HCT116 (cell line): ENCODE data around the gene CPSF4L.

ENCODE experiments used
- ATF3 ChIP-seq: IDR thresholded peaks from 2 replicates; pipeline ENCODE4 v1.6.1; 2012
- CEBPB ChIP-seq: IDR thresholded peaks from 2 replicates; pipeline ENCODE4 v1.6.1; 2012; ENCODE audit warnings: low read depth
- CTCF ChIP-seq, 3 experiments: fragments of 200-600 bp in 1 of 3; sonication (generic) in 1 of 3; IDR thresholded peaks in 2 of 3; conservative IDR thresholded peaks in 1 of 3; 2 replicates each; pipeline ENCODE4 v1.5.1; 2012 to 2017; ENCODE audit warnings: low read depth in 2 of 3, low read length in 2 of 3, antibody characterized with exemption in 1 of 3, borderline replicate concordance in 1 of 3, control low read depth in 1 of 3, mild to moderate bottlenecking in 1 of 3, mixed read lengths in 1 of 3, mixed run types in 1 of 3, moderate library complexity in 1 of 3; ENCODE audit not compliant: insufficient read depth in 1 of 3
- EZH2 ChIP-seq: fragments of 200-600 bp; sonication (generic); IDR thresholded peaks from 2 replicates; pipeline ENCODE4 v1.6.1; 2017; ENCODE audit warnings: antibody characterized with exemption, mixed run types
- EZH2phosphoT487 ChIP-seq: fragments of 200-600 bp; IDR thresholded peaks from 2 replicates; pipeline ENCODE4 v1.6.1; 2018; ENCODE audit warnings: antibody characterized with exemption, borderline replicate concordance
- POLR2A ChIP-seq: IDR thresholded peaks from 2 replicates; pipeline ENCODE4 v1.7.0; 2011; ENCODE audit warnings: borderline replicate concordance; ENCODE audit not compliant: insufficient read depth, insufficient read length; ENCODE audit errors: extremely low read depth
- POLR2AphosphoS5 ChIP-seq: IDR thresholded peaks from 2 replicates; pipeline ENCODE4 v1.6.1; 2011; ENCODE audit warnings: mild to moderate bottlenecking, low read depth, low read length, moderate library complexity
- REST ChIP-seq: IDR thresholded peaks from 2 replicates; pipeline ENCODE4 v1.6.1; 2012; ENCODE audit warnings: low read depth
- SIN3A ChIP-seq: IDR thresholded peaks from 2 replicates; pipeline ENCODE4 v1.6.1; 2012; ENCODE audit warnings: low read depth
- SP1 ChIP-seq: IDR thresholded peaks from 2 replicates; pipeline ENCODE4 v1.6.1; 2012; ENCODE audit warnings: low read depth
- SRF ChIP-seq: IDR thresholded peaks from 2 replicates; pipeline ENCODE4 v1.6.1; 2012; ENCODE audit warnings: low read depth
- ZNF274 ChIP-seq: fragments of 200-500 bp; sonication (Bioruptor generic); IDR thresholded peaks from 2 replicates; pipeline ENCODE4 v1.6.1; 2014; ENCODE audit warnings: mild to moderate bottlenecking, low read depth, low read length, inconsistent platforms

GRCh38 chr17:73281928-73282327 lies 20.2 kb upstream of the CPSF4L start:
- TF ChIP-seq POLR2A (no peak), SP1 (no peak), REST (no peak), CTCF (IDR thresholded peaks at IDR 0.05 in 2 of 3, conservative IDR thresholded peaks at IDR 0.05 in 1 of 3; ENCODE audit: borderline replicate concordance in 1 of 3, insufficient read depth in 1 of 3, low read depth in 2 of 3, low read length in 2 of 3) (no peak), CEBPB (no peak), EZH2 (no peak), SRF (no peak), EZH2phosphoT487 (no peak), POLR2AphosphoS5 (no peak), SIN3A (no peak), ZNF274 (no peak), ATF3 (no peak)
